H1 (cell line): Measurements from ENCODE around the gene MAML3. TPM values are rescaled to one million over a fixed set of nuclear protein-coding genes. Genes with fewer than 3 reads are reported as not detected.

ENCODE experiments used
- CTCF ChIA-PET: fragments of 300-600 bp; sonication (Branson Sonifier 250); formaldehyde crosslinking; loops from one replicate; lab custom pipeline; 2021; ENCODE audit not compliant: partially characterized antibody; lab: Charles Lee
- POLR2A ChIA-PET: fragments of 300-600 bp; sonication (Branson Sonifier 250); formaldehyde crosslinking; loops from one replicate; lab custom pipeline; 2021; ENCODE audit warnings: inconsistent platforms; ENCODE audit not compliant: partially characterized antibody; lab: Charles Lee
- DNase-seq, 2 experiments: peaks; one replicate each; pipeline versions ENCODE4 v3.0.0 to v3.0.0-alpha.2; 2010 to 2022; ENCODE audit warnings: low spot score in 2 of 2, low read depth in 1 of 2, mixed read lengths in 1 of 2
- FAIRE-seq: peaks from 2 replicates; lab custom pipeline; 2011; peaks lifted over from hg19 to GRCh38; lab: Jason Lieb, UNC
- H2AFZ ChIP-seq: 2 replicates; pipeline ENCODE4 v1.8.1; 2012; ENCODE audit warnings: low read length, inconsistent platforms
- H2AK5ac ChIP-seq: 2 replicates; pipeline ENCODE4 v1.6.1; 2013; ENCODE audit warnings: low read depth, low read length
- H2BK120ac ChIP-seq: replicated peaks from 2 replicates; pipeline ENCODE3; 2013; ENCODE audit warnings: low read depth, low read length, inconsistent platforms
- H2BK12ac ChIP-seq: 2 replicates; pipeline ENCODE4 v1.6.1; 2013; ENCODE audit warnings: low read depth, low read length
- H2BK15ac ChIP-seq: 2 replicates; pipeline ENCODE4 v1.6.1; 2013; ENCODE audit warnings: low read length
- H2BK20ac ChIP-seq: 2 replicates; pipeline ENCODE4 v1.6.1; 2013; ENCODE audit warnings: low read length
- H2BK5ac ChIP-seq: 2 replicates; pipeline ENCODE4 v1.6.1; 2013; ENCODE audit warnings: low read depth, low read length
- H3K14ac ChIP-seq: 2 replicates; pipeline ENCODE4 v1.6.1; 2013; ENCODE audit warnings: inconsistent platforms; ENCODE audit not compliant: insufficient read length
- H3K18ac ChIP-seq: 2 replicates; pipeline ENCODE4 v1.6.1; 2013; ENCODE audit warnings: low read length; ENCODE audit errors: extremely low read depth
- H3K23ac ChIP-seq: 2 replicates; pipeline ENCODE4 v1.6.1; 2013; ENCODE audit warnings: inconsistent platforms; ENCODE audit not compliant: insufficient read length
- H3K23me2 ChIP-seq: 2 replicates; pipeline ENCODE4 v1.6.1; 2013; ENCODE audit warnings: low read depth, low read length
- H3K27ac ChIP-seq: 2 replicates; pipeline ENCODE4 v1.6.1; 2011; ENCODE audit warnings: low read depth, low read length, inconsistent platforms
- H3K27me3 ChIP-seq, 4 experiments: replicated peaks in 1 of 4; 1 replicate in 1 of 4; 2 replicates in 3 of 4; pipeline versions ENCODE4 v1.6.1 to v1.8.1; 2011 to 2013; ENCODE audit warnings: low read length in 3 of 4, mild to moderate bottlenecking in 3 of 4, inconsistent platforms in 2 of 4, mixed read lengths in 2 of 4, moderate library complexity in 1 of 4; ENCODE audit not compliant: control insufficient read depth in 3 of 4, insufficient read depth in 3 of 4; ENCODE audit errors: extremely low read depth in 1 of 4
- H3K36me3 ChIP-seq, 4 experiments: 2 replicates each; pipeline versions ENCODE4 v1.6.1 to v1.8.1; 2011 to 2013; ENCODE audit warnings: mild to moderate bottlenecking in 4 of 4, low read length in 3 of 4, moderate library complexity in 2 of 4, control low read depth in 1 of 4, inconsistent platforms in 1 of 4; ENCODE audit not compliant: insufficient read depth in 4 of 4, control insufficient read depth in 2 of 4
- H3K4ac ChIP-seq: replicated peaks from 2 replicates; pipeline ENCODE3; 2013; ENCODE audit warnings: low read length, low read depth, mixed read lengths, inconsistent platforms; ENCODE audit not compliant: insufficient read length
- H3K4me1 ChIP-seq, 4 experiments: replicated peaks in 1 of 4; 1 replicate in 1 of 4; 2 replicates in 3 of 4; pipeline versions ENCODE4 v1.6.1 to v1.8.1; 2011 to 2013; ENCODE audit warnings: low read length in 3 of 4, inconsistent platforms in 2 of 4, mixed read lengths in 1 of 4; ENCODE audit not compliant: insufficient read depth in 4 of 4, control insufficient read depth in 3 of 4
- H3K4me2 ChIP-seq, 2 experiments: 2 replicates each; pipeline versions ENCODE4 v1.6.1 to v1.8.1; 2011 to 2013; ENCODE audit warnings: low read depth in 2 of 2, low read length in 2 of 2, control low read depth in 1 of 2, inconsistent platforms in 1 of 2, mild to moderate bottlenecking in 1 of 2; ENCODE audit not compliant: insufficient read depth in 1 of 2
- H3K4me3 ChIP-seq, 4 experiments: fragments of 200-600, 300-600 bp in 1 of 4; sonication (generic), shearing (Covaris generic), sonication (Bioruptor Twin) in 1 of 4; 2 replicates each; pipeline versions ENCODE4 v1.5.1 to v1.8.1; 2011 to 2016; ENCODE audit warnings: low read length in 4 of 4, low read depth in 3 of 4, control low read depth in 2 of 4, inconsistent platforms in 2 of 4, mild to moderate bottlenecking in 2 of 4, mixed read lengths in 1 of 4, moderate library complexity in 1 of 4; ENCODE audit not compliant: insufficient read depth in 2 of 4; ENCODE audit errors: extremely low read depth in 1 of 4
- H3K56ac ChIP-seq: replicated peaks from 2 replicates; pipeline ENCODE3; 2013; ENCODE audit warnings: low read depth, mild to moderate bottlenecking, mixed read lengths, low read length, inconsistent platforms; ENCODE audit not compliant: insufficient read length
- H3K79me1 ChIP-seq: 2 replicates; pipeline ENCODE4 v1.6.1; 2013; ENCODE audit warnings: low read depth, low read length, control low read depth
- H3K79me2 ChIP-seq, 2 experiments: 2 replicates each; pipeline versions ENCODE4 v1.6.1 to v1.8.1; 2012 to 2013; ENCODE audit warnings: low read length in 2 of 2, mild to moderate bottlenecking in 2 of 2, inconsistent platforms in 1 of 2; ENCODE audit not compliant: insufficient read depth in 2 of 2, control insufficient read depth in 1 of 2
- H3K9ac ChIP-seq, 4 experiments: replicated peaks in 1 of 4; 1 replicate in 1 of 4; 2 replicates in 3 of 4; pipeline versions ENCODE4 v1.6.1 to v1.8.1; 2011 to 2013; ENCODE audit warnings: low read depth in 3 of 4, low read length in 3 of 4, control low read depth in 2 of 4, mild to moderate bottlenecking in 2 of 4, moderate library complexity in 2 of 4, inconsistent platforms in 1 of 4; ENCODE audit errors: extremely low read depth in 1 of 4
- H3K9me3 ChIP-seq, 2 experiments: 2 replicates each; pipeline versions ENCODE4 v1.6.1 to v1.8.1; 2012 to 2013; ENCODE audit warnings: mild to moderate bottlenecking in 2 of 2, moderate library complexity in 2 of 2, control low read depth in 1 of 2, inconsistent platforms in 1 of 2, low read depth in 1 of 2, low read length in 1 of 2, mixed read lengths in 1 of 2; ENCODE audit not compliant: insufficient read depth in 2 of 2
- H4K20me1 ChIP-seq, 2 experiments: replicated peaks in 1 of 2; 2 replicates each; pipeline versions ENCODE3 to v1.8.1; 2011 to 2013; ENCODE audit warnings: inconsistent platforms in 2 of 2, low read length in 2 of 2, mild to moderate bottlenecking in 1 of 2; ENCODE audit not compliant: insufficient read depth in 2 of 2, control insufficient read depth in 1 of 2
- H4K5ac ChIP-seq: 2 replicates; pipeline ENCODE4 v1.6.1; 2013; ENCODE audit warnings: low read length, low read depth, mixed read lengths, inconsistent platforms; ENCODE audit not compliant: insufficient read length
- H4K8ac ChIP-seq: 2 replicates; pipeline ENCODE4 v1.8.0; 2013; ENCODE audit warnings: mild to moderate bottlenecking, moderate library complexity, low read length, inconsistent platforms; ENCODE audit not compliant: insufficient read depth; ENCODE audit errors: extremely low read depth
- H4K91ac ChIP-seq: replicated peaks from 2 replicates; pipeline ENCODE3; 2013; ENCODE audit warnings: low read length, mixed read lengths, inconsistent platforms; ENCODE audit not compliant: insufficient read length
- CHD1 ChIP-seq: IDR thresholded peaks from 2 replicates; pipeline ENCODE4 v1.6.1; 2012; ENCODE audit warnings: low read depth, low read length, improper control_type of control experiment
- SIN3A ChIP-seq, 2 experiments: IDR thresholded peaks in 1 of 2; conservative IDR thresholded peaks in 1 of 2; 2 replicates each; pipeline ENCODE4 v1.6.1; 2011 to 2012; ENCODE audit warnings: low read length in 2 of 2, improper control_type of control experiment in 1 of 2, low read depth in 1 of 2, mild to moderate bottlenecking in 1 of 2
- SIRT6 ChIP-seq: IDR thresholded peaks from one replicate; pipeline ENCODE4 v1.7.1; 2012; ENCODE audit warnings: low read length, inconsistent platforms
- TCF12 ChIP-seq: IDR thresholded peaks from 2 replicates; pipeline ENCODE4 v1.6.1; 2011; ENCODE audit warnings: low read depth, mild to moderate bottlenecking, low read length
- ZNF274 ChIP-seq: IDR thresholded peaks from 2 replicates; pipeline ENCODE4 v1.7.0; 2012; ENCODE audit warnings: low read length, borderline replicate concordance; ENCODE audit errors: extremely low read depth
- WGBS, 2 experiments: shearing (Covaris generic) in 1 of 2; methylation state at CpG; one replicate each; pipeline versions ENCODE4 v1.1.6 to v1.1.7; 2013 to 2015; ENCODE audit warnings: low lambda C conversion rate in 2 of 2, mixed read lengths in 2 of 2, inconsistent platforms in 1 of 2, low coverage in 1 of 2, missing lambda C conversion rate in 1 of 2; ENCODE audit not compliant: insufficient replicate concordance in 2 of 2, insufficient coverage in 1 of 2, insufficient read length in 1 of 2; ENCODE audit errors: extremely low coverage in 1 of 2, missing lambda C conversion rate in 1 of 2; 5-methylcytosine and 5-hydroxymethylcytosine counted together
- polyA plus RNA-seq, 7 experiments: library from polyadenylated mRNA; depleted of rRNA in 3 of 7; stranded (reverse) in 5 of 7; unstranded in 2 of 7; fragments of >200 nt in 5 of 7; fragments of 200-250 nt in 2 of 7; gene quantifications; 1 replicate in 5 of 7; 2 replicates in 1 of 7; 4 replicates in 1 of 7; pipeline versions ENCODE4 v1.2.1 to v1.2.3, GENCODE V29; 2011 to 2013; ENCODE audit warnings: missing spikeins in 2 of 7, mixed read lengths in 2 of 7
- total RNA-seq: library from RNA; stranded (reverse); fragmentation: NEBNext Ultra II Directional; extraction: Animal tissue kit (Norgen Biotek cat#: 25700); gene quantifications from 2 replicates; pipeline ENCODE4 v1.2.1, GENCODE V29; 2021

Gene MAML3
- total and polyA plus RNA-seq, 2 of the 8 experiments (the other 6 are each of a cell fraction or from before 2014, with no cell fraction given), result 2.1 to 5.7 TPM

DNA sequence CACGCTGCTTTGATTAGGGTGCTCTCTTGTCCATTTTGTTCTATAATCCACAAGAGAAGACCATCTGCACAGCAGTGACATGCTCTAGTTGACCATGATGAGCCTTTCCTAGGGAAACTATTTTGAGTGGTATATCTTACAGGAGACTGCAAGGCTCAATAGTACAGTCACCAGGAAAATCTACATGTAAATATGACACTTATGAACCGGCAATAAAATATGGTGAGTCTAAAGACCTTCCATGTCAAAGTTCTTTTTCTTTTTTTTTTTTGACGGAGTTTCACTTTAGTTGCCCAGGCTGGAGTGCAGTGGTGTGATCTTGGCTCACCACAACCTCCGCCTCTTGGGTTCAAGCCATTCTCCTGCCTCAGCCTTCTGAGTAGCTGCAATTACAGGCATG, 384.6 kb downstream of the MAML3 start:
- Histone ChIP-seq H4K20me1 (no peaks in the 10 kb centered on the region), H3K36me3 (no peaks in the 10 kb centered on the region), H3K4ac (no peak overlapping the region), H2BK12ac (no peak overlapping the region), H2BK20ac (no peak overlapping the region), H3K27ac (no peak overlapping the region), H2BK5ac (no peak overlapping the region), H3K9me3 (no peaks in the 10 kb centered on the region), H2AK5ac (no peak overlapping the region), H3K9ac (no peak overlapping the region), H3K18ac (no peak overlapping the region), H3K14ac (no peak overlapping the region), H2BK120ac (no peak overlapping the region), H3K56ac (no peak overlapping the region), H3K4me2 (no peak overlapping the region), H3K79me2 (no peaks in the 10 kb centered on the region), H2AFZ (no peak overlapping the region), H3K79me1 (no peaks in the 10 kb centered on the region), H3K23me2 (no peaks in the 10 kb centered on the region), H3K4me3 (no peak overlapping the region), H3K23ac (no peak overlapping the region), H4K91ac (no peak overlapping the region), H3K4me1 (no peaks in the 10 kb centered on the region), H2BK15ac (no peak overlapping the region), H4K5ac (no peak overlapping the region), H4K8ac (no peak overlapping the region), H3K27me3 (no peaks in the 10 kb centered on the region)
- 74% methylated on average over 4 of the region's 4 CpGs; no CpG with 5 or more reads in 1 of the 2 experiments for WGBS, 2 experiments
- ChIA-PET POLR2A (interaction anchor here (1.2 kb wide), 1 partner anchor 484 kb away, joined by 4 read pairs; no protein-coding TSS in a partner anchor), CTCF (interaction anchor here (0.7 to 2.2 kb wide), 16 partner anchors 9 to 558 kb away, joined by 3 to 10 read pairs (median 4); no protein-coding TSS in a partner anchor)
- no peak for FAIRE-seq
- DNase-seq, result no peak
- TF ChIP-seq CHD1, result no peak
- no peak for TF ChIP-seq SIRT6
- no peak for TF ChIP-seq ZNF274
- TF ChIP-seq SIN3A (conservative IDR thresholded peaks at IDR 0.05 in 1 of 2, IDR thresholded peaks at IDR 0.05 in 1 of 2; ENCODE audit: low read depth in 1 of 2, low read length in 2 of 2), result no peak
- TF ChIP-seq TCF12, result no peak
